ENCODE data around the gene ACSS3. TPM values are rescaled to one million over a fixed set of nuclear protein-coding genes. Genes with fewer than 3 reads are reported as not detected.

Gene ACSS3
- total RNA-seq, 1 experiment from 2014 or later: 7.7 TPM

GRCh38 chr12:81125691-81126090, 47.8 kb downstream of the ACSS3 start:
- TF ChIP-seq EZH2 (IDR thresholded peaks at IDR 0.05; ENCODE audit: borderline replicate concordance, low read depth, low read length, poor library complexity, severe bottlenecking): no peak
- no peak for TF ChIP-seq CTCF (conservative IDR thresholded peaks at IDR 0.05; ENCODE audit: low read depth, low read length)
- H3K9me3 ChIP-seq (ENCODE audit: low read depth, low read length, poor library complexity, severe bottlenecking): no peaks in the 10 kb centered on the region
- intact Hi-C loops (cut with micrococcal nuclease; ENCODE audit: unreplicated experiment): no loop called here
- no peak overlapping the region for H3K4me3 ChIP-seq (ENCODE audit: low read depth, low read length, poor library complexity, severe bottlenecking)
- POLR2A ChIA-PET (ENCODE audit: low non-redundant PET): no interaction called here
- BruUV-seq (replicated peaks): no TSS peak
- H3K27ac ChIP-seq (ENCODE audit: low read depth, low read length, poor library complexity, severe bottlenecking): no peak overlapping the region
- no peaks in the 10 kb centered on the region for H3K4me1 ChIP-seq (ENCODE audit: insufficient read depth, low read length, poor library complexity, severe bottlenecking)
- H3K27me3 ChIP-seq (replicated peaks; ENCODE audit: insufficient read depth, low read depth, low read length, poor library complexity): no peaks in the 10 kb centered on the region
- CTCF ChIA-PET: no interaction called here
- no peaks in the 10 kb centered on the region for H3K36me3 ChIP-seq (ENCODE audit: insufficient read depth, low read length, poor library complexity, severe bottlenecking)
- DNase-seq (ENCODE audit: low spot score): no peak

GRCh38 chr12:81128930-81129554, 51.2 kb downstream of the ACSS3 start:
- ChIA-PET POLR2A (ENCODE audit: low non-redundant PET) (no interaction called here), CTCF (interaction anchor here (0.8 to 1.3 kb wide), 5 partner anchors 9 to 292 kb away, joined by 3 to 5 read pairs (median 3); no protein-coding TSS in a partner anchor)
- no peaks in the 10 kb centered on the region for H3K27me3 ChIP-seq (replicated peaks; ENCODE audit: insufficient read depth, low read depth, low read length, poor library complexity)
- no peaks in the 10 kb centered on the region for H3K9me3 ChIP-seq (ENCODE audit: low read depth, low read length, poor library complexity, severe bottlenecking)
- no peak overlapping the region for H3K4me3 ChIP-seq (ENCODE audit: low read depth, low read length, poor library complexity, severe bottlenecking)
- no TSS peak for BruUV-seq (replicated peaks)
- no peak overlapping the region for H3K27ac ChIP-seq (ENCODE audit: low read depth, low read length, poor library complexity, severe bottlenecking)
- intact Hi-C loops (cut with micrococcal nuclease; ENCODE audit: unreplicated experiment): no loop called here
- no peaks in the 10 kb centered on the region for H3K36me3 ChIP-seq (ENCODE audit: insufficient read depth, low read length, poor library complexity, severe bottlenecking)
- DNase-seq (ENCODE audit: low spot score): peak; percentile 79
- TF ChIP-seq CTCF (conservative IDR thresholded peaks at IDR 0.05; ENCODE audit: low read depth, low read length) (peak; percentile 89), EZH2 (IDR thresholded peaks at IDR 0.05; ENCODE audit: borderline replicate concordance, low read depth, low read length, poor library complexity, severe bottlenecking) (no peak)
- H3K4me1 ChIP-seq (ENCODE audit: insufficient read depth, low read length, poor library complexity, severe bottlenecking): no peaks in the 10 kb centered on the region

- no peak for DNase-seq (ENCODE audit: low spot score)
- CTCF ChIA-PET: no interaction called here
- intact Hi-C loops (cut with micrococcal nuclease; ENCODE audit: unreplicated experiment): no loop called here
- H3K27ac ChIP-seq (ENCODE audit: low read depth, low read length, poor library complexity, severe bottlenecking): no peak overlapping the region
- H3K9me3 ChIP-seq (ENCODE audit: low read depth, low read length, poor library complexity, severe bottlenecking): no peaks in the 10 kb centered on the region
- no peaks in the 10 kb centered on the region for H3K4me1 ChIP-seq (ENCODE audit: insufficient read depth, low read length, poor library complexity, severe bottlenecking)
- H3K27me3 ChIP-seq (replicated peaks; ENCODE audit: insufficient read depth, low read depth, low read length, poor library complexity): no peaks in the 10 kb centered on the region
- no TSS peak for BruUV-seq (replicated peaks)
- H3K4me3 ChIP-seq (ENCODE audit: low read depth, low read length, poor library complexity, severe bottlenecking): no peak overlapping the region
- H3K36me3 ChIP-seq (ENCODE audit: insufficient read depth, low read length, poor library complexity, severe bottlenecking): no peaks in the 10 kb centered on the region
- POLR2A ChIA-PET (ENCODE audit: low non-redundant PET): no interaction called here
- TF ChIP-seq EZH2 (IDR thresholded peaks at IDR 0.05; ENCODE audit: borderline replicate concordance, low read depth, low read length, poor library complexity, severe bottlenecking) (no peak), CTCF (conservative IDR thresholded peaks at IDR 0.05; ENCODE audit: low read depth, low read length) (no peak)
These were observed 58.6 kb downstream of the ACSS3 start for GRCh38 chr12:81136519-81136918.

Data from A673 (cell line).